Astrocyte (in vitro differentiated cells and primary cell): ENCODE results near the gene SLC26A2. TPM values are rescaled to one million over a fixed set of nuclear protein-coding genes. Genes with fewer than 3 reads are reported as not detected.
"Not testable (repeated sequence)": the region's sequence is repeated elsewhere in the genome, so short reads cannot be mapped to it uniquely, and the experiment has no call there.

Experiments
- DNase-seq: peaks from one replicate; pipeline ENCODE4 v3.0.0-alpha.2; 2010; ENCODE audit warnings: low read depth
- FAIRE-seq: peaks from 2 replicates; lab custom pipeline; 2011; peaks lifted over from hg19 to GRCh38; lab: Jason Lieb, UNC
- H2AFZ ChIP-seq: 2 replicates; pipeline ENCODE4 v1.6.0; 2012; ENCODE audit warnings: low read depth, low read length, inconsistent platforms
- H3K27ac ChIP-seq: 2 replicates; pipeline ENCODE4 v1.5.1; 2011; ENCODE audit warnings: low read depth, low read length, inconsistent platforms
- H3K27me3 ChIP-seq: 2 replicates; pipeline ENCODE4 v1.6.0; 2011; ENCODE audit warnings: low read length, inconsistent platforms; ENCODE audit not compliant: insufficient read depth
- H3K36me3 ChIP-seq: 2 replicates; pipeline ENCODE4 v1.5.1; 2011; ENCODE audit warnings: low read length, inconsistent platforms; ENCODE audit not compliant: insufficient read depth
- H3K4me1 ChIP-seq: 2 replicates; pipeline ENCODE4 v1.5.1; 2011; ENCODE audit warnings: low read length, inconsistent platforms; ENCODE audit not compliant: insufficient read depth
- H3K4me2 ChIP-seq: 2 replicates; pipeline ENCODE4 v1.6.0; 2012; ENCODE audit warnings: low read length, inconsistent platforms
- H3K4me3 ChIP-seq: 2 replicates; pipeline ENCODE4 v1.5.1; 2011; ENCODE audit warnings: low read depth, mild to moderate bottlenecking, low read length, inconsistent platforms; ENCODE audit not compliant: insufficient read depth
- H3K79me2 ChIP-seq: 2 replicates; pipeline ENCODE4 v1.6.0; 2012; ENCODE audit warnings: mild to moderate bottlenecking, low read length, inconsistent platforms; ENCODE audit not compliant: insufficient read depth
- H3K9ac ChIP-seq: 2 replicates; pipeline ENCODE4 v1.6.0; 2012; ENCODE audit warnings: mild to moderate bottlenecking, low read length, inconsistent platforms
- H3K9me3 ChIP-seq: 2 replicates; pipeline ENCODE4 v1.5.1; 2012; ENCODE audit warnings: low read depth, mild to moderate bottlenecking, low read length, inconsistent platforms; ENCODE audit not compliant: insufficient read depth
- H4K20me1 ChIP-seq: 2 replicates; pipeline ENCODE4 v1.6.0; 2012; ENCODE audit warnings: low read length, inconsistent platforms; ENCODE audit not compliant: insufficient read depth
- H3K27ac Mint-ChIP-seq: one replicate; pipeline ENCODE4 v1.8.0; 2021; ENCODE audit warnings: mild to moderate bottlenecking, mixed read lengths; ENCODE audit not compliant: unreplicated experiment
- H3K27me3 Mint-ChIP-seq: one replicate; pipeline ENCODE4 v1.8.0; 2021; ENCODE audit warnings: low read depth, mixed read lengths; ENCODE audit not compliant: unreplicated experiment
- H3K36me3 Mint-ChIP-seq: one replicate; pipeline ENCODE4 v1.8.0; 2021; ENCODE audit warnings: low read depth, mixed read lengths; ENCODE audit not compliant: unreplicated experiment
- H3K4me1 Mint-ChIP-seq: one replicate; pipeline ENCODE4 v1.8.0; 2021; ENCODE audit warnings: low read depth, mixed read lengths; ENCODE audit not compliant: unreplicated experiment
- H3K4me3 Mint-ChIP-seq: one replicate; pipeline ENCODE4 v1.8.0; 2021; ENCODE audit warnings: mild to moderate bottlenecking, moderate library complexity, mixed read lengths; ENCODE audit not compliant: unreplicated experiment
- H3K9me3 Mint-ChIP-seq: one replicate; pipeline ENCODE4 v1.8.0; 2021; ENCODE audit warnings: mild to moderate bottlenecking, mixed read lengths; ENCODE audit not compliant: unreplicated experiment
- CTCF ChIP-seq: IDR thresholded peaks from 2 replicates; pipeline ENCODE4 v1.5.1; 2011; ENCODE audit warnings: low read depth, mild to moderate bottlenecking, inconsistent platforms, low read length, moderate library complexity; ENCODE audit not compliant: insufficient read depth
- EZH2 ChIP-seq: IDR thresholded peaks from 2 replicates; pipeline ENCODE4 v1.6.1; 2012; ENCODE audit warnings: mild to moderate bottlenecking, low read length, inconsistent platforms; ENCODE audit not compliant: insufficient read depth
- total RNA-seq: library from RNA; stranded (reverse); gene quantifications from 2 replicates; pipeline ENCODE4 v1.2.1, GENCODE V29; 2021

The SLC26A2 gene
- total RNA-seq, 1 donor from 2014 or later = 19.8 TPM

- no peaks in the 10 kb centered on the region for H3K27me3 ChIP-seq
- H3K4me2 ChIP-seq = peak overlapping the region; percentile 80
- peak overlapping the region; percentile 67 for H3K9ac ChIP-seq
- no peak for DNase-seq
- TF ChIP-seq CTCF (no peak), EZH2 (no peak)
- no peaks in the 10 kb centered on the region for H3K9me3 ChIP-seq
- peaks cover 28% of the 10 kb centered on the region for H3K4me1 ChIP-seq
- peaks cover 22% of the 10 kb centered on the region for H3K36me3 Mint-ChIP-seq
- H3K79me2 ChIP-seq = peaks cover 18% of the 10 kb centered on the region
- peak overlapping the region; percentile 79 for H3K27ac ChIP-seq
- no peaks in the 10 kb centered on the region for H3K27me3 Mint-ChIP-seq
- no peak overlapping the region for H3K4me3 ChIP-seq
- FAIRE-seq = no peak
- H3K4me3 Mint-ChIP-seq = no peak overlapping the region
- H3K36me3 ChIP-seq = peaks cover 61% of the 10 kb centered on the region
- no peak overlapping the region for H2AFZ ChIP-seq
- H3K27ac Mint-ChIP-seq = no peak overlapping the region
- H3K4me1 Mint-ChIP-seq = peaks cover 36% of the 10 kb centered on the region
- H4K20me1 ChIP-seq = peaks cover 3% of the 10 kb centered on the region
- no peaks in the 10 kb centered on the region for H3K9me3 Mint-ChIP-seq
These were observed 62.6 kb downstream of the SLC26A2 start for GRCh38 chr5:150023136-150023535.

- Histone ChIP-seq H3K27me3 (no peaks in the 10 kb centered on the region), H2AFZ (no peak overlapping the region), H4K20me1 (peaks cover 3% of the 10 kb centered on the region), H3K27ac (no peak overlapping the region), H3K36me3 (peaks cover 55% of the 10 kb centered on the region), H3K4me1 (peaks cover 27% of the 10 kb centered on the region), H3K4me3 (no peak overlapping the region), H3K9ac (no peak overlapping the region), H3K79me2 (peaks cover 13% of the 10 kb centered on the region), H3K9me3 (no peaks in the 10 kb centered on the region), H3K4me2 (no peak overlapping the region)
- H3K9me3 Mint-ChIP-seq = no peaks in the 10 kb centered on the region
- peaks cover 17% of the 10 kb centered on the region for H3K36me3 Mint-ChIP-seq
- no peak overlapping the region for H3K4me3 Mint-ChIP-seq
- H3K27ac Mint-ChIP-seq = no peak overlapping the region
- H3K27me3 Mint-ChIP-seq = no peaks in the 10 kb centered on the region
- no peak for TF ChIP-seq CTCF
- no peak for TF ChIP-seq EZH2
- DNase-seq (no peak), FAIRE-seq (no peak)
- H3K4me1 Mint-ChIP-seq = peaks cover 36% of the 10 kb centered on the region
These were observed 63.9 kb downstream of the SLC26A2 start for GRCh38 chr5:150024346-150024984.

GRCh38 chr5:150026682-150027172 is 66.2 kb downstream of the SLC26A2 start:
- FAIRE-seq = no peak
- H2AFZ ChIP-seq = no peak overlapping the region
- no peak overlapping the region for H3K9ac ChIP-seq
- H3K27me3 ChIP-seq = no peaks in the 10 kb centered on the region
- no peak overlapping the region for H3K27ac ChIP-seq
- H3K79me2 ChIP-seq = peaks cover 13% of the 10 kb centered on the region
- DNase-seq = no peak
- H3K4me2 ChIP-seq = no peak overlapping the region
- no peaks in the 10 kb centered on the region for H3K27me3 Mint-ChIP-seq
- no peaks in the 10 kb centered on the region for H3K9me3 Mint-ChIP-seq
- no peaks in the 10 kb centered on the region for H4K20me1 ChIP-seq
- no peak overlapping the region for H3K27ac Mint-ChIP-seq
- TF ChIP-seq CTCF (no peak), EZH2 (no peak)
- peaks cover 13% of the 10 kb centered on the region for H3K4me1 ChIP-seq
- H3K4me1 Mint-ChIP-seq = peaks cover 24% of the 10 kb centered on the region
- H3K4me3 Mint-ChIP-seq = no peak overlapping the region
- H3K4me3 ChIP-seq = no peak overlapping the region
- no peaks in the 10 kb centered on the region for H3K9me3 ChIP-seq
- peaks cover 62% of the 10 kb centered on the region for H3K36me3 ChIP-seq
- H3K36me3 Mint-ChIP-seq = peaks cover 14% of the 10 kb centered on the region

GRCh38 chr5:150028047-150028446 is 67.5 kb downstream of the SLC26A2 start:
- DNase-seq, H3K27ac Mint-ChIP-seq, H3K9me3 Mint-ChIP-seq, H3K27ac ChIP-seq, H3K27me3 ChIP-seq, H3K4me2 ChIP-seq, H3K4me3 Mint-ChIP-seq, H3K4me1 ChIP-seq, H2AFZ ChIP-seq, FAIRE-seq, H3K4me3 ChIP-seq, H3K27me3 Mint-ChIP-seq, H3K9ac ChIP-seq, H3K9me3 ChIP-seq, H4K20me1 ChIP-seq: not testable (repeated sequence)
- Histone ChIP-seq H3K36me3 (peaks cover 75% of the 10 kb centered on the region), H3K79me2 (peaks cover 13% of the 10 kb centered on the region)
- Mint-ChIP-seq H3K4me1 (peaks cover 12% of the 10 kb centered on the region), H3K36me3 (peaks cover 19% of the 10 kb centered on the region)
